Measurements from ENCODE around the gene SLC25A33.

DNA sequence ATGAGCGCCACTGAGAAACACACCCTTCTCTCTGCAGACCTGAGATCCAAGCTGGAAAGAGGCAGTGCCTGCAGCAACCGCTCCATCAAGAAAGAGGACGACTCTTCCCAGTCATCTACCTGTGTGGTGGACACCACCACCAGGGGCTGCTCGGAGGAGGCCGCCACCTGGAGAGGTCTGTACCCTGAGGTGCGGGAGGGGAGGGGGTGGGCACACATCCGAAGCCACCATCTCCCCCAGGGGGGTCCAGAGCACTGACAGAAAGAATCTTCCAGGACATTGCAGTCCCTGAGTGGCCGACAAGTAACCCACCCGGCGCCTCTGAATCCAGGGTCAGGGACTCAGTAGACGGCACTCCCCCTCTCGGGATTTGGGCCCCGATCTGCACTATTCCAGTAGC is 72.5 kb downstream of the SLC25A33 start:
- TF ChIP-seq POLR2A (IDR thresholded peaks at IDR 0.05; ENCODE audit: low read length) (no peak), GATA1 (IDR thresholded peaks at IDR 0.05; ENCODE audit: low read depth, low read length) (no peak)
